ENCODE measurements around the gene HS6ST3. TPM values are rescaled to one million over a fixed set of nuclear protein-coding genes. Genes with fewer than 3 reads are reported as not detected.

Gene HS6ST3
- total and polyA plus RNA-seq, 9 of the 15 experiments (the other 6 are each of a cell fraction or from before 2014, with no cell fraction given), result not detected

- FAIRE-seq, result no peak
- Histone ChIP-seq H2AFZ (ENCODE audit: low read depth, low read length) (no peak overlapping the region), H3K27ac (ENCODE audit: extremely low read depth, low read depth, low read length) (no peak overlapping the region), H3K9ac (ENCODE audit: insufficient read depth in 1 of 2, low read depth in 2 of 2, low read length in 2 of 2) (no peak overlapping the region), H3K4me2 (ENCODE audit: insufficient read depth, low read length) (no peak overlapping the region), H3K27me3 (ENCODE audit: control insufficient read depth in 2 of 2, insufficient read depth in 2 of 2, low read length in 2 of 2) (no peaks in the 10 kb centered on the region), H3K36me3 (ENCODE audit: control insufficient read depth, insufficient read depth, low read length) (no peaks in the 10 kb centered on the region), H4K20me1 (replicated peaks; ENCODE audit: control insufficient read depth, insufficient read depth, low read length) (no peaks in the 10 kb centered on the region), H3K79me2 (ENCODE audit: control insufficient read depth, insufficient read depth, low read length) (no peaks in the 10 kb centered on the region), H3K9me3 (replicated peaks; ENCODE audit: control insufficient read depth, insufficient read depth, low read depth, low read length) (no peaks in the 10 kb centered on the region), H3K9me1 (ENCODE audit: control insufficient read depth, insufficient read depth, low read length) (no peaks in the 10 kb centered on the region), H3K4me1 (replicated peaks in 1 of 2; ENCODE audit: control insufficient read depth in 2 of 2, insufficient read depth in 2 of 2, low read length in 2 of 2) (no peaks in the 10 kb centered on the region), H3K4me3 (no peak overlapping the region)
- no TSS peak for BruUV-seq (replicated peaks)
- ChIA-PET CTCF (ENCODE audit: low intra/inter-chr PET ratio) (no interaction called here), POLR2A (interaction anchor here (0.5 kb wide), 1 partner anchor 44 kb away, joined by 3 read pairs; no protein-coding TSS in a partner anchor)
- intact Hi-C loops (cut with micrococcal nuclease) (no loop called here), in situ Hi-C loops (cut with MboI) (no loop called here)
- no peak for DNase-seq (ENCODE audit: extremely low read depth in 1 of 4, low spot score in 3 of 4)
- 11% methylated on average over 1 of the region's 1 CpG for WGBS (ENCODE audit: insufficient coverage, low coverage, missing lambda C conversion rate)
- TF ChIP-seq E4F1 (CRISPR knock-in tag; IDR thresholded peaks at IDR 0.05; ENCODE audit: borderline replicate concordance) (no peak), ZNF77 (CRISPR knock-in tag; IDR thresholded peaks at IDR 0.05) (no peak)
- no peak for ATAC-seq
Observed at GRCh38 chr13:96285729-96286128, 195.8 kb downstream of the HS6ST3 start.
